Heart right ventricle (tissue), 16 donors: ENCODE results near the gene RAD51B. TPM values are rescaled to one million over a fixed set of nuclear protein-coding genes. Genes with fewer than 3 reads are reported as not detected.

Source experiments
- ATAC-seq, 8 donors: fragments of 200-7000 bp; cut with Tn5 transposase; one replicate each; pipeline ENCODE4 v1.9.1; 2020; ENCODE audit warnings: mild to moderate bottlenecking in 8 of 8, moderate library complexity in 8 of 8, moderate number of reproducible peaks in 1 of 8
- DNase-seq, 2 donors: peaks; one replicate each; pipeline ENCODE4 v3.0.0-alpha.2; 2020
- H3K27ac ChIP-seq, 10 donors: fragments of 200-600 bp; sonication (generic) in 2 of 10; one replicate each; pipeline versions ENCODE4 v1.5.0 to v1.8.0; 2020 to 2022; ENCODE audit warnings: mild to moderate bottlenecking in 3 of 10
- H3K27me3 ChIP-seq, 7 donors: fragments of 200-600 bp; one replicate each; pipeline ENCODE4 v1.8.0; 2021 to 2022; ENCODE audit warnings: mild to moderate bottlenecking in 2 of 7
- H3K36me3 ChIP-seq, 9 donors: fragments of 200-600 bp; sonication (generic) in 1 of 9; one replicate each; pipeline versions ENCODE4 v1.5.0 to v1.8.0; 2020 to 2022; ENCODE audit warnings: mild to moderate bottlenecking in 2 of 9
- H3K4me1 ChIP-seq, 9 donors: fragments of 200-600 bp; sonication (generic) in 1 of 9; one replicate each; pipeline versions ENCODE4 v1.5.0 to v1.8.0; 2020 to 2022; ENCODE audit warnings: mild to moderate bottlenecking in 4 of 9
- H3K4me3 ChIP-seq, 10 donors: fragments of 200-600 bp; sonication (generic) in 2 of 10; one replicate each; pipeline versions ENCODE4 v1.5.0 to v1.8.0; 2020 to 2022; ENCODE audit warnings: mild to moderate bottlenecking in 7 of 10, moderate library complexity in 2 of 10
- H3K9me3 ChIP-seq, 11 donors: fragments of 200-600 bp in 10 of 11; sonication (generic) in 2 of 11; one replicate each; pipeline versions ENCODE4 v1.5.0 to v1.8.0; 2013 to 2022; ENCODE audit warnings: mild to moderate bottlenecking in 2 of 11, control low read depth in 1 of 11, moderate library complexity in 1 of 11
- CTCF ChIP-seq, 9 donors: fragments of 200-600 bp; sonication (generic) in 2 of 9; IDR thresholded peaks; one replicate each; pipeline versions ENCODE4 v1.5.0 to v1.8.0; 2021 to 2022; ENCODE audit warnings: antibody characterized with exemption in 9 of 9, mild to moderate bottlenecking in 5 of 9, moderate library complexity in 1 of 9
- WGBS, 2 donors: extraction: QIAGEN DNeasy Blood & Tissue Kit; methylation state at CpG; one replicate each; pipeline ENCODE4 v1.1.7; 2013; ENCODE audit warnings: inconsistent platforms in 1 of 2; 5-methylcytosine and 5-hydroxymethylcytosine counted together
- intact Hi-C, 10 donors: fragments of 100-400 bp; cut with DNase I; formaldehyde crosslinking; loops; one replicate each; pipeline versions ENCODE4 v1.11.1 to v1.14.2; 2022
- polyA plus RNA-seq, 2 donors: library from polyadenylated mRNA; stranded (reverse); fragments of 200-250 nt; gene quantifications; one replicate each; pipeline ENCODE4 v1.2.3, GENCODE V29; 2013
- total RNA-seq, 10 donors: library from RNA; stranded (reverse); fragmentation: NEBNext Ultra II Directional in 3 of 10; extraction: Animal tissue kit (Norgen Biotek cat#: 25700) in 3 of 10; gene quantifications; one replicate each; pipeline versions ENCODE4 v1.2.1 to v1.2.4, GENCODE V29; 2021 to 2023
- donor health status: Arrhythmogenic right ventricular cardiomyopathy.
- donor health status: ischemic (EF 13 %, LVEDD 7.1; RV severe dilation, severe dysfunction).
- donor health status: healthy with polysubstance abuse.
- donor health status: DM: no; HTN: yes; CAD: no.
- donor health status: DM: no; HTN: no; CAD: no.
- donor health status: ischemic (EF 25% LVEDD 6.9; RV normal size, moderate dysfunction).
- donor health status: ischemic (EF 25% LVEDD 5.7; RV mildly dilated, moderate dysfunction).
- donor health status: healthy.
- donor health status: DM: yes; HTN: yes; CAD: no.
- donor health status: Ischemic cardiomyopathy.
- donor health status: ischemic (EF 35%, LVEDD 5.7; RV mildly dilated, moderate dysfunction).
- donor health status: nonischemic (EF 11% LVEDD 7.7; RV severe dilation, severe dysfunction).
- donor health status: DM: yes; HTN: yes; CAD: no.
- donor health status: PGD.
- donor health status: ischemic (EF 29% LVEDD 5.4; RV normal size, mild dysfunction).
- donor health status: nonischemic (EF 23%, LVEDD 6.1; RV moderate dilation, normal function).

Gene RAD51B
- total and polyA plus RNA-seq, 12 donors: 0.88 to 8.6 (median 3.5) TPM

DNA sequence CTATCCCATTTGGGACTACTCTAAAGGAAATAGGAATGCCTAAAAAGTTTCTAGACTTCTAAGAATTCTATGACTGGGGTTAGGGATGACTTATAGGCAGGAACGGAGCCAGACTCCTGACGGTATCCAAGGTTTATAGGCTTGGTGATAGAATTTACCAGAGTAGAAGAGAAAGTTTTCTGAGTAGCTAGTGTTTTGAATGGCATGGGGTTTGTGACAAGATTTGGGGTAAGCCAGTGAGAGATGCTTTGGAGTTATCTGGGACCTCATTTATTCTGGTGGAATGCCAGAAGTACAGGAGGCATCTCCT, 444.6 kb downstream of the RAD51B start:
- H3K36me3 ChIP-seq: no peaks in the 10 kb centered on the region
- WGBS, 2 donors: 84 to 87% methylated on average over 2 of the region's 2 CpGs
- H3K27me3 ChIP-seq: no peaks in the 10 kb centered on the region
- no peak for DNase-seq
- ATAC-seq: no peak
- no peak overlapping the region for H3K4me3 ChIP-seq
- H3K9me3 ChIP-seq: no peaks in the 10 kb centered on the region
- H3K27ac ChIP-seq: peak overlapping the region in 1 of 10 donors; percentile 19
- H3K4me1 ChIP-seq: peaks cover 0 to 51% (median 11%) of the 10 kb centered on the region in 9 donors
- TF ChIP-seq CTCF (IDR thresholded peaks at IDR 0.05): no peak
- intact Hi-C loops: loop anchor here in 3 of 10 donors (10.0 kb wide), 3 partner anchors 91 to 251 kb away; no protein-coding TSS in a partner anchor

- Histone ChIP-seq H3K36me3 (no peaks in the 10 kb centered on the region), H3K27ac (peak overlapping the region in 2 of 10 donors; percentile 72 to 86), H3K4me3 (no peak overlapping the region), H3K9me3 (no peaks in the 10 kb centered on the region), H3K27me3 (no peaks in the 10 kb centered on the region), H3K4me1 (peaks cover 0 to 71% (median 17%) of the 10 kb centered on the region in 9 donors)
- no peak for ATAC-seq
- intact Hi-C loops: loop anchor here in 3 of 10 donors (10.0 kb wide), 3 partner anchors 88 to 248 kb away; no protein-coding TSS in a partner anchor
- 93 to 96% methylated on average over 7 of the region's 7 CpGs for WGBS, 2 donors
- TF ChIP-seq CTCF (IDR thresholded peaks at IDR 0.05): no peak
- no peak for DNase-seq
Observed at GRCh38 chr14:68266998-68267397, 447.4 kb downstream of the RAD51B start.

DNA sequence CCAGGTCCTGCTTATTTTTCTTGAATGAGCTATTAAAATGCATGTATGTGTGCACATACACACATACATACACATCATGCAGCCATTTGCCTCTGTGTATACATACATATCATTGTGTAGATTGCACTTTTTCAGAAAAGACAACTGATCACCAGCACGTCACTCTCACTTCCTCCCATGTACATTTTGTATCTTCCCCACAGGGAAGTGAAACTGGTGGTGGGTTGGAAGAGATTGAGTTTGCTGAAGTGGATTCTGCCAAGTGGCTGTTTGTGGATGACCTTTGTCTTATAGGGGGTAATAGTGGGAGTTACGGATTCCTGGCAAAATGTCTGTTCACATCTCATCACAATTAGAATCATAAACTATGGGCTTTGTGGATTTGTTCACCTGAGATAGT, 448.6 kb downstream of the RAD51B start:
- ATAC-seq: peak in 5 of 8 donors; percentile 18 to 72 (median 34)
- DNase-seq: no peak
- 80% methylated on average over 2 of the region's 2 CpGs for WGBS, 2 donors
- Histone ChIP-seq H3K27ac (peak overlapping the region in 5 of 10 donors; percentile 12 to 86 (median 55)), H3K4me1 (peaks cover 0 to 81% (median 17%) of the 10 kb centered on the region in 9 donors), H3K36me3 (no peaks in the 10 kb centered on the region), H3K4me3 (no peak overlapping the region), H3K27me3 (no peaks in the 10 kb centered on the region), H3K9me3 (no peaks in the 10 kb centered on the region)
- intact Hi-C loops: loop anchor here in 3 of 10 donors (10.0 kb wide), 3 partner anchors 87 to 247 kb away; no protein-coding TSS in a partner anchor
- no peak for TF ChIP-seq CTCF (IDR thresholded peaks at IDR 0.05)

GRCh38 chr14:68268719-68269118, 449.1 kb downstream of the RAD51B start:
- Histone ChIP-seq H3K4me3 (no peak overlapping the region), H3K4me1 (peaks cover 0 to 77% (median 17%) of the 10 kb centered on the region in 9 donors), H3K36me3 (no peaks in the 10 kb centered on the region), H3K27ac (peak overlapping the region in 8 of 10 donors; percentile 14 to 86 (median 48)), H3K9me3 (no peaks in the 10 kb centered on the region), H3K27me3 (no peaks in the 10 kb centered on the region)
- intact Hi-C loops: loop anchor here in 3 of 10 donors (10.0 kb wide), 3 partner anchors 86 to 246 kb away; no protein-coding TSS in a partner anchor
- no peak for ATAC-seq
- no peak for TF ChIP-seq CTCF (IDR thresholded peaks at IDR 0.05)
- WGBS, 2 donors: 95 to 98% methylated on average over 1 of the region's 1 CpG
- DNase-seq: no peak
